PC-3 (cell line): ENCODE data around the gene TNFRSF19. TPM values are rescaled to one million over a fixed set of nuclear protein-coding genes. Genes with fewer than 3 reads are reported as not detected.

Experiments
- ATAC-seq: fragments of 200-7000 bp; cut with Tn5 transposase; 2 replicates; pipeline ENCODE4 v1.9.1; 2020; ENCODE audit warnings: mild to moderate bottlenecking, moderate library complexity
- BruUV-seq: library from RNA; stranded (reverse); fragments of 400-500 nt; replicated peaks from 2 replicates; lab custom pipeline; 2021; lab: Mats Ljungman, UMichigan
- CTCF ChIA-PET: fragments of 300-600 bp; sonication (Branson Sonifier 250); formaldehyde crosslinking; loops from one replicate; lab custom pipeline; 2022; ENCODE audit warnings: antibody characterized with exemption; lab: Charles Lee
- POLR2A ChIA-PET: fragments of 300-600 bp; sonication (Branson Sonifier 250); formaldehyde crosslinking; loops from one replicate; lab custom pipeline; 2022; ENCODE audit warnings: antibody characterized with exemption; ENCODE audit not compliant: unreplicated experiment; lab: Charles Lee
- DNase-seq: peaks from one replicate; pipeline ENCODE4 v3.0.0-alpha.2; 2015
- H2AFZ ChIP-seq: fragments of 300-600 bp; sonication (generic); 2 replicates; pipeline ENCODE4 v1.6.0; 2016; ENCODE audit warnings: antibody characterized with exemption, low read length
- H3F3A ChIP-seq: fragments of 300-600 bp; sonication (generic); one replicate; pipeline ENCODE4 v1.6.0; 2017; ENCODE audit warnings: antibody characterized with exemption, low read length, control low read depth, mild to moderate bottlenecking; ENCODE audit not compliant: unreplicated experiment
- H3K27ac ChIP-seq: fragments of 300-600 bp; sonication (generic); 2 replicates; pipeline ENCODE4 v1.5.1; 2016; ENCODE audit warnings: mild to moderate bottlenecking, low read length
- H3K27me3 ChIP-seq: fragments of 300-600 bp; sonication (generic); 2 replicates; pipeline ENCODE4 v1.6.1; 2016; ENCODE audit warnings: low read length, mixed read lengths
- H3K36me3 ChIP-seq: fragments of 300-600 bp; sonication (generic); 2 replicates; pipeline ENCODE4 v1.6.1; 2016; ENCODE audit warnings: low read depth, mixed run types, low read length, mixed read lengths
- H3K4me1 ChIP-seq: fragments of 300-600 bp; sonication (generic); 2 replicates; pipeline ENCODE4 v1.5.1; 2016; ENCODE audit warnings: low read length; ENCODE audit not compliant: insufficient read depth
- H3K4me2 ChIP-seq: fragments of 300-600 bp; sonication (generic); 2 replicates; pipeline ENCODE4 v1.6.0; 2016; ENCODE audit warnings: low read length
- H3K4me3 ChIP-seq: fragments of 300-600 bp; sonication (generic); 2 replicates; pipeline ENCODE4 v1.5.1; 2016; ENCODE audit warnings: mild to moderate bottlenecking, low read length, mixed read lengths
- H3K79me2 ChIP-seq: fragments of 300-600 bp; sonication (generic); 2 replicates; pipeline ENCODE4 v1.6.1; 2017; ENCODE audit warnings: low read length, mixed read lengths
- H3K9ac ChIP-seq: fragments of 300-600 bp; sonication (generic); 2 replicates; pipeline ENCODE4 v1.6.0; 2016; ENCODE audit warnings: mild to moderate bottlenecking, low read length
- H3K9me2 ChIP-seq: fragments of 300-600 bp; sonication (generic); replicated peaks from 2 replicates; pipeline ENCODE4 v1.6.1; 2016; ENCODE audit warnings: mixed run types, low read length, mixed read lengths
- H3K9me3 ChIP-seq: fragments of 300-600 bp; sonication (generic); 2 replicates; pipeline ENCODE4 v1.6.1; 2016; ENCODE audit warnings: low read length, mixed read lengths
- H4K20me1 ChIP-seq: fragments of 300-600 bp; sonication (generic); 2 replicates; pipeline ENCODE4 v1.6.1; 2016; ENCODE audit warnings: low read length, mixed read lengths
- EZH2 ChIP-seq: fragments of 300-600 bp; sonication (generic); IDR thresholded peaks from one replicate; pipeline ENCODE4 v1.6.1; 2017; ENCODE audit warnings: antibody characterized with exemption, mild to moderate bottlenecking, low read length; ENCODE audit not compliant: unreplicated experiment
- EZH2phosphoT487 ChIP-seq: fragments of 300-600 bp; sonication (generic); IDR thresholded peaks from 2 replicates; pipeline ENCODE4 v1.6.1; 2018; ENCODE audit warnings: mild to moderate bottlenecking, antibody characterized with exemption, low read length, borderline replicate concordance
- intact Hi-C: fragments of 100-400 bp; cut with micrococcal nuclease; formaldehyde crosslinking; loops from 2 replicates; pipeline ENCODE4 v1.9.0; 2023
- total RNA-seq: library from RNA; depleted of rRNA; stranded (reverse); fragments of >200 nt; gene quantifications from 2 replicates; pipeline ENCODE4 v1.2.3, GENCODE V29; 2014
- TF ChIP-seq, protein P1 (sequence below): fragments of 300-600 bp; sonication (generic); conservative IDR thresholded peaks from 2 replicates; pipeline ENCODE4 v1.5.1; 2017; ENCODE audit warnings: antibody characterized with exemption, low read depth, mild to moderate bottlenecking, low read length

Gene TNFRSF19
- total RNA-seq, 1 experiment from 2014 or later: 6.1 TPM

- intact Hi-C loops: no loop called here
- BruUV-seq: no TSS peak
- POLR2A ChIA-PET: interaction anchor here (0.5 kb wide), 1 partner anchor 52 kb away, joined by 4 read pairs; no protein-coding TSS in a partner anchor
- no peak overlapping the region for H3K4me2 ChIP-seq
- no peaks in the 10 kb centered on the region for H4K20me1 ChIP-seq
- H3K9me3 ChIP-seq: no peaks in the 10 kb centered on the region
- no peaks in the 10 kb centered on the region for H3F3A ChIP-seq
- no peak overlapping the region for H3K9ac ChIP-seq
- no peaks in the 10 kb centered on the region for H3K36me3 ChIP-seq
- H3K27me3 ChIP-seq: no peaks in the 10 kb centered on the region
- ATAC-seq: no peak
- no peaks in the 10 kb centered on the region for H3K9me2 ChIP-seq
- H3K27ac ChIP-seq: no peak overlapping the region
- H3K79me2 ChIP-seq: no peaks in the 10 kb centered on the region
- TF ChIP-seq EZH2phosphoT487 (no peak), EZH2 (no peak)
- TF ChIP-seq, protein P1, sequence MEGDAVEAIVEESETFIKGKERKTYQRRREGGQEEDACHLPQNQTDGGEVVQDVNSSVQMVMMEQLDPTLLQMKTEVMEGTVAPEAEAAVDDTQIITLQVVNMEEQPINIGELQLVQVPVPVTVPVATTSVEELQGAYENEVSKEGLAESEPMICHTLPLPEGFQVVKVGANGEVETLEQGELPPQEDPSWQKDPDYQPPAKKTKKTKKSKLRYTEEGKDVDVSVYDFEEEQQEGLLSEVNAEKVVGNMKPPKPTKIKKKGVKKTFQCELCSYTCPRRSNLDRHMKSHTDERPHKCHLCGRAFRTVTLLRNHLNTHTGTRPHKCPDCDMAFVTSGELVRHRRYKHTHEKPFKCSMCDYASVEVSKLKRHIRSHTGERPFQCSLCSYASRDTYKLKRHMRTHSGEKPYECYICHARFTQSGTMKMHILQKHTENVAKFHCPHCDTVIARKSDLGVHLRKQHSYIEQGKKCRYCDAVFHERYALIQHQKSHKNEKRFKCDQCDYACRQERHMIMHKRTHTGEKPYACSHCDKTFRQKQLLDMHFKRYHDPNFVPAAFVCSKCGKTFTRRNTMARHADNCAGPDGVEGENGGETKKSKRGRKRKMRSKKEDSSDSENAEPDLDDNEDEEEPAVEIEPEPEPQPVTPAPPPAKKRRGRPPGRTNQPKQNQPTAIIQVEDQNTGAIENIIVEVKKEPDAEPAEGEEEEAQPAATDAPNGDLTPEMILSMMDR: no peak
- no peak for DNase-seq
- H2AFZ ChIP-seq: no peak overlapping the region
- H3K4me1 ChIP-seq: peaks cover 19% of the 10 kb centered on the region
- no peak overlapping the region for H3K4me3 ChIP-seq
- CTCF ChIA-PET: no interaction called here
Measured at GRCh38 chr13:23619068-23619855, 49.0 kb downstream of the TNFRSF19 start.

- Histone ChIP-seq H3F3A (no peaks in the 10 kb centered on the region), H4K20me1 (no peaks in the 10 kb centered on the region), H3K27ac (no peak overlapping the region), H3K4me2 (no peak overlapping the region), H3K27me3 (no peaks in the 10 kb centered on the region), H2AFZ (no peak overlapping the region), H3K4me1 (peaks cover 19% of the 10 kb centered on the region), H3K4me3 (no peak overlapping the region), H3K79me2 (no peaks in the 10 kb centered on the region), H3K36me3 (no peaks in the 10 kb centered on the region), H3K9me3 (no peaks in the 10 kb centered on the region), H3K9ac (no peak overlapping the region), H3K9me2 (no peaks in the 10 kb centered on the region)
- ATAC-seq (no peak), DNase-seq (no peak)
- CTCF ChIA-PET: no interaction called here
- intact Hi-C loops: no loop called here
- TF ChIP-seq, protein P1: no peak
- no peak for TF ChIP-seq EZH2
- no TSS peak for BruUV-seq
- POLR2A ChIA-PET: no interaction called here
Measured at GRCh38 chr13:23620211-23620610, 50.0 kb downstream of the TNFRSF19 start.

GRCh38 chr13:23620613-23621315, 50.6 kb downstream of the TNFRSF19 start:
- DNase-seq: no peak
- no peak for TF ChIP-seq EZH2phosphoT487
- TF ChIP-seq, protein P1: no peak
- H3K4me3 ChIP-seq: no peak overlapping the region
- no TSS peak for BruUV-seq
- no peak overlapping the region for H3K9ac ChIP-seq
- peak overlapping the region; percentile 32 for H3K27ac ChIP-seq
- no peak overlapping the region for H2AFZ ChIP-seq
- no peak for ATAC-seq
- ChIA-PET CTCF (no interaction called here), POLR2A (no interaction called here)
- no peaks in the 10 kb centered on the region for H3K79me2 ChIP-seq
- peaks cover 19% of the 10 kb centered on the region for H3K4me1 ChIP-seq
- no peaks in the 10 kb centered on the region for H3K9me3 ChIP-seq
- intact Hi-C loops: no loop called here
- 0 out of 2 replicates have a peak overlapping the region, but pooled peaks have one; percentile 9 for H3K4me2 ChIP-seq
- no peaks in the 10 kb centered on the region for H3K9me2 ChIP-seq
- no peaks in the 10 kb centered on the region for H3F3A ChIP-seq
- no peaks in the 10 kb centered on the region for H4K20me1 ChIP-seq
- H3K27me3 ChIP-seq: no peaks in the 10 kb centered on the region
- no peaks in the 10 kb centered on the region for H3K36me3 ChIP-seq
